ENCODE measurements around the gene TSR1. TPM values are rescaled to one million over a fixed set of nuclear protein-coding genes. Genes with fewer than 3 reads are reported as not detected.

Gene TSR1
- total RNA-seq, 1 donor, result 45.8 TPM

DNA sequence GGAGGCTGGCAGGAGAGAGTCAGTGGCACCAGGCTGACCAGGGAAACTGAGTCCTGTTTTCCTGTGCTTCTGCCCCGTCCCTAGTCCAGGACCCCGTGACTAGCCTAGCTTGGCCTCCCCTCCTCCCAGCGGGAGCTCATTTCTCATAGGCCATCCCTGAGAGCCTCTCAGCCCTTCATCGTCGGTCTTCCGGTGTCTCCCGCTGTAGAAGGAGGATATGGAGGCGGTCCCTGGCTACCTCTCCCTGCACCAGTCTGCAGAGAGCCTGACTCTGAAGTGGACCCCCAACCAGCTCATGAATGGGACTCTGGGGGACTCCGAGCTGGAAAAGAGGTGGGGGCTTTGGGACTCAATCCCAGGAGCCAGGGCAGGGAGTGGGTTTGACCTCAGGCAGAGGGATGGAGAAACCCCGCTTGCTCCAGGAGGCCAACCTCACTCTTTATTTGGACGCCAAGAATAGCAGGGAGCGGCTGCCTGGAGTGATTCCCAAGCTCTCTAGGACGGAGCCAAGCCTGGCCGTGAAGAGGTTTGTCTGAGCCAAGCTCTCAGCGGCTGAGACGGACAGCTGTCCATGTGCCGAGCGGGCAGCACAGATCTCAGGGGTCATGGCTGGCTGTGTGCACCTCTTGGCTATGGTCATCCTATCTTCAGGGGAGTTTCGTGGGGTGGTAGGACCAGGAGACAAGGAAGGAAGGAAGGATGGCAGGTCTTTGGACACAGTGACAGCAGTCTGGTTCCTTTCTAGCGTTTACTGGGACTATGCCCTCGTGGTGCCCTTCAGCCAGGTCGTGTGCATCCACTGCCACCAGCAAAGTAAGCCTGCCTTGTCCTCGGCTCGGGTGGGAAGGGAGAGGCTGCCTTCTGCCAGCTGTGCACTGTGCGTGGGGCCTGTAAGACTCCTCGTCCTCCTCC lies 27.9 kb upstream of the TSR1 start:
- TF ChIP-seq, protein P1, sequence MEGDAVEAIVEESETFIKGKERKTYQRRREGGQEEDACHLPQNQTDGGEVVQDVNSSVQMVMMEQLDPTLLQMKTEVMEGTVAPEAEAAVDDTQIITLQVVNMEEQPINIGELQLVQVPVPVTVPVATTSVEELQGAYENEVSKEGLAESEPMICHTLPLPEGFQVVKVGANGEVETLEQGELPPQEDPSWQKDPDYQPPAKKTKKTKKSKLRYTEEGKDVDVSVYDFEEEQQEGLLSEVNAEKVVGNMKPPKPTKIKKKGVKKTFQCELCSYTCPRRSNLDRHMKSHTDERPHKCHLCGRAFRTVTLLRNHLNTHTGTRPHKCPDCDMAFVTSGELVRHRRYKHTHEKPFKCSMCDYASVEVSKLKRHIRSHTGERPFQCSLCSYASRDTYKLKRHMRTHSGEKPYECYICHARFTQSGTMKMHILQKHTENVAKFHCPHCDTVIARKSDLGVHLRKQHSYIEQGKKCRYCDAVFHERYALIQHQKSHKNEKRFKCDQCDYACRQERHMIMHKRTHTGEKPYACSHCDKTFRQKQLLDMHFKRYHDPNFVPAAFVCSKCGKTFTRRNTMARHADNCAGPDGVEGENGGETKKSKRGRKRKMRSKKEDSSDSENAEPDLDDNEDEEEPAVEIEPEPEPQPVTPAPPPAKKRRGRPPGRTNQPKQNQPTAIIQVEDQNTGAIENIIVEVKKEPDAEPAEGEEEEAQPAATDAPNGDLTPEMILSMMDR (IDR thresholded peaks at IDR 0.05; ENCODE audit: insufficient read depth, low read depth, low read length), result no peak
- H3K4me3 ChIP-seq (ENCODE audit: low read depth, low read length), result no peak overlapping the region
- no peak for DNase-seq (ENCODE audit: low read depth)

DNA sequence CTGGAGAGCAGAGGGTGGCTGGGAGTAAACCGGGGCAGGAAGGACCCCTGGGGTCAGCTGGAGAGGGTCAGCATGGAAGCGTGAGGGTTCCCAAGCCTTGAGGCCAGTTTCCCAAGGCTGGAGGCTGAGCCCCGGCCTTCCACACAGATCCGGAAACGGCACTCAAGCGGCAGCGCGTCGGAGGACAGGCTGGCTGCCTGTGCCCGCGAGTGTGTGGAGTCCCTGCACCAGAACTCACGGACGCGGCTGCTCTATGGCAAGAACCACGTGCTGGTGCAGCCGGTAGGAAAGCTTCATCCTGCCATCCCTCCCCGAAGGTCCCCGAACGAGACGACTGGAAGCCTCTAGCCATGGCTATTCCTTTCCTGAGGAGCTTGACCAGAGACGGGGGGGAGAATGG lies 27.1 kb upstream of the TSR1 start:
- no peak overlapping the region for H3K4me3 ChIP-seq (ENCODE audit: low read depth, low read length)
- TF ChIP-seq, protein P1 (IDR thresholded peaks at IDR 0.05; ENCODE audit: insufficient read depth, low read depth, low read length), result no peak
- no peak for DNase-seq (ENCODE audit: low read depth)

DNA sequence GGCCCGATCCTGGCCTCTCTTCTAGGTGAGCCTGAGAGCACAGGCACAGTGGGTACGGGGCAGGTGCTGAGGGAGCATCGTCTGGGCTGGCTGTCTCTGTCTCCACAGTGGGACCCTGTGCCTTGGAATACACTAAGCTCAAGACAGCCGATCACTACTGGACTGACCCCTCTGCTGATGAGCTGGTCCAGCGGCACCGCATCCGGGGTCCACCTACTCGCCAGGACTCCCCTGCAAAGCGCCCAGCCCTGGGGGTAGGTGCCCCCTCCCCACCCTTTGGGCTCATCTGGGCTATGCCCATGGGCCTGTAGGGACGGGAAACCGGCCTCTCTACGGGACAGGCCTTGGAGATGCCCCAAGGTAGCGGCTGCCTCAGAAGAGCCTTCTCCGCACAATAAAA lies 26.6 kb upstream of the TSR1 start:
- H3K4me3 ChIP-seq (ENCODE audit: low read depth, low read length), result no peak overlapping the region
- TF ChIP-seq, protein P1 (IDR thresholded peaks at IDR 0.05; ENCODE audit: insufficient read depth, low read depth, low read length), result no peak
- no peak for DNase-seq (ENCODE audit: low read depth)

DNA sequence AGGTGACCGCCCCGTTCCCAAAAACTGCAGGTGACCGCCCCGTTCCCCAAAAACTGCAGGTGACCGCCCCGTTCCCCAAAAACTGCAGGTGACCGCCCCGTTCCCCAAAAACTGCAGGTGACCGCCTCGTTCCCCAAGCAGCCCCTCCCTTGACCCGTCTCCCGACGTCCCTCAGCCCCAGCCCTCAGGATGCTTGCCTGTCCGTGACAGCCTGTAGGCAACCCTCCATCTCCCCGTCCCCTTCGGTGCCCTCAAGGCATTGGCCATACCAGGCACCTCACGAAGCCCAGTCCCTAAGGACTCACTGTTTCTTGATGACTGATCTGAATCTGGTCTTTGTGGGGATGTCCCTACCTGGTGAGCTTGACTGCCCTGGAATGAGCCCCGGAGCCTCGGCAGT lies 26.2 kb upstream of the TSR1 start:
- TF ChIP-seq, protein P1 (IDR thresholded peaks at IDR 0.05; ENCODE audit: insufficient read depth, low read depth, low read length), result no peak
- no peak overlapping the region for H3K4me3 ChIP-seq (ENCODE audit: low read depth, low read length)
- no peak for DNase-seq (ENCODE audit: low read depth)

DNA sequence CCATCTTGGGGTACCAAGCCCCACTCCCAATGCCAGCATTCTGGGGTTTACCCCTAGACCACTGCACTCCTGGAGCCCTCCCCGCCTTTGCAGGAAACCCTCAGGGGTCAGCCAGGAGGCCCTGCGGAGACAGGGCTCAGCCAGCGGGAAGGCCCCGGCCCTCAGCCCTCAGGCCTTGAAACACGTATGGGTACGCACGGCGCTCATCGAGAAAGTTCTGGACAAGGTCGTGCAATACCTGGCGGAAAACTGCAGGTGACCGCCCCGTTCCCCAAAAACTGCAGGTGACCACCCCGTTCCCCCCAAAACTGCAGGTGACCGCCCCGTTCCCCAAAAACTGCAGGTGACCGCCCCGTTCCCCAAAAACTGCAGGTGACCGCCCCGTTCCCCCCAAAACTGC lies 25.8 kb upstream of the TSR1 start:
- no peak overlapping the region for H3K4me3 ChIP-seq (ENCODE audit: low read depth, low read length)
- TF ChIP-seq, protein P1 (IDR thresholded peaks at IDR 0.05; ENCODE audit: insufficient read depth, low read depth, low read length), result no peak
- no peak for DNase-seq (ENCODE audit: low read depth)

DNA sequence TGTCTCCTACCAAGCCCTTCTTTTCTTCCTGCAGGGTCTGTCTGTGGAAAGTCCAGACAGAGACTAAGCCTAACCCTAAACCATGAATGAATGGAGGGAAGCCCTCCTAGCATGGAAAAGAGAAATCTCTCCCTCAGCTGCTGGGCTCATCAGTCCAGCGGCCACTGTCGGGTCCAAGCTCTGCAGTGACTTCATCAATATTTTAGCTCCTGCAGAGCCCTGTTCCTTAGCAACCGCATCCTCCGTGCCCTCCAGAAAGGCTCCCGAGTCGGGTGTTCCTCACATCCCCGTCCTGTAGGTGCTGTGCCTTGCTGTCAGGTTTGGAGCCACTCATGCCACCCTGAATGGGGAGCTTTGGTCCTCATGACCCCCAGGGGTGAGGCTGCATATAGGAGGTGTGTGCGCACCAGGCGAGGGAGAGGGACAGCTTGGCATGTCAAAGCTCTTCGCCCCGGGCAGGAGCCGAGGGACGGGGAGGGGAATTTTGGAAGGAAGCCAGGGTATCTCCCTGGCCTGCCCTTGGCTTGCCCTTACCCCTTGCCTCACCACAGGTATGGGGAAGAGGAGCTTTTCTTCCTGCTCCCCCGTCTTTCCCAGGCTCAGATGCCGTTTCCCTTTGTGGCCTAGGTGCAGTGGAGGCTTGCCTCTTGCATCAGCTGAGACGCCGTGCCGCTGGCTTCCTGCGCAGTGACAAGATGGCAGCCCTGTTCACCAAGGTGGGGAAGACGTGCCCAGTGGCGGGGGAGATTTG lies 24.9 kb upstream of the TSR1 start:
- no peak for DNase-seq (ENCODE audit: low read depth)
- H3K4me3 ChIP-seq (ENCODE audit: low read depth, low read length), result no peak overlapping the region
- TF ChIP-seq, protein P1 (IDR thresholded peaks at IDR 0.05; ENCODE audit: insufficient read depth, low read depth, low read length), result no peak

All from fibroblast of villous mesenchyme (primary cell).